HL-60/S4 treated with phorbol 12-myristate 13-acetate at 8.2 ng/mL for 4 days and 3 days (cell line): ENCODE results near the gene ZSCAN5C.
"Not testable (repeated sequence)": the region's sequence is repeated elsewhere in the genome, so short reads cannot be mapped to it uniquely, and the experiment has no call there.

Experiments
- in situ Hi-C: fragments of 300-500 bp; cut with MboI; formaldehyde crosslinking; loops from 2 replicates; pipeline ENCODE4 v1.15.0; 2022; ENCODE audit warnings: low sequenced_read_pairs

The ZSCAN5C gene

GRCh38 chr19:56191115-56191514 is 11.0 kb upstream of the ZSCAN5C start:
- in situ Hi-C loops = no loop called here

DNA sequence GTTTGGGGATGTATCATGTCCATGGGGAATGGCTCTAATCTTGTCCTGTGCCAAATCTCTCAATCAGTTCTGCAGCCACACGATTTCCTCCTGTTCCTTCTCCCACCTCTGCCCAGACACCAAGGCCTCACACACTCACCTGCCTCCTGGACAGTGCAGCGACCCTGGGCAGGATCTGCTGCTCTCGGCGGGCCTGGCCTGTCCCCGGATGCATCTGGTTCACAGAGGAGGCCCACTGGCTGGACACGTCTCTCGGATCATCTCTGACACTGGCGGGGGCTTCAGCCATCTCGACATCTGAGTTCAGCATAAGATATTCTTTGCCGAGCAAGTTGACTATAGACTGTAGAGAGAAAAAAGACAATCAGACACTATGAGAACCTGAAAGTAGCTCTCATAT is 10.4 kb upstream of the ZSCAN5C start:
- in situ Hi-C loops = no loop called here

DNA sequence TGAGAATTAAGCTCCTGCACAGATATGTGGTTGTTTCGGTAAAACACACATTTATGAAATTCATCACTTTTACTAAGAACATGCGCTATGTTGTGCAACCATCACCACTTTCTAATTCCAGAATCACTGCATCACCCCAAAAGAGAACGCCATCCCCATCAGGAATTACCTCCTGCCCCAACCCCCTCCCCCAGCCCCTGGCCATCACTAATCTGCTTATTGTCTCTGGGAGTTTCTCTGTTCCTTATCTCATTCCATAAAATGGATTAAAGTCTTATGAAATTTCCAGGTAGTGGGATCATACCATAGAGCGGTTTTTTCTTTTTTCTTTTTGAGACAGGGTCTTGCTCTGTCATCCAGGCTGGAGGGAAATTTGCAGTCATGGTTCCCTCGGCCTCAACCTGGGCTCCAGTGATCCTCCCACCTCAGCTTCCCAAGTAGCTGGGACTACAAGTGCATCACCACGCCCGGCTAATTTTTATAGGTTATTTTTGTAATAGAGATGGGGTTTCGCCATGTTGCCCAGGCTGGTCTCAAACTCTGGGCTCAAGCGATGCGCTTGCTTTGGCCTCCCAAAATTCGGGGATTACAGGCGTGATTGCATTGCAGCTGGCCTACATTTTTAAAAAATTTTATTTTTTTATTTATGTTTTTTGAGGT is 8.0 kb upstream of the ZSCAN5C start:
- in situ Hi-C loops = no loop called here

GRCh38 chr19:56197646-56198045 is 4.4 kb upstream of the ZSCAN5C start, which contains the start of gene ZSCAN5B:
Gene ZSCAN5B, minus strand, starts transcription at chr19:56197783. Its CDS starts 4,731 bp downstream, at chr19:56193052.
- in situ Hi-C loops = not testable (repeated sequence)

DNA sequence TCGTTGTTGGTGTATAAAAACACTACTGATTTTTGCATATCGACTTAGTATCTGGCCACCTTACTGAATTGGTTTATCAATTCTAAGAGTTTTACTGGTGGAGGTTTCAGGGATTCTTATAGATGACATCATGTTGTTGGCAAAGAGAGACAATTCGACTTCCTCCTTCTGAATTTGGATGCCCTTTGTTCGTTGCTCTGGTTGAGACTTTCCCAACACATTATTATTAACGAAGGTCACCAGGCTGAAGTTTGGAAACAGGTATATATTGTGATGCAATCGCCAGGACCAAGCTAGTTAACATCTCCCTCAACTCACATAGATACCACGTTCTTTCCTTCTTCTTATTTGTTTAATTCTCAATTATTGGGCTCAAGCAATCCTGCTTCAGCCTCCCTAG is 2.4 kb upstream of the ZSCAN5C start:
- in situ Hi-C loops = no loop called here

DNA sequence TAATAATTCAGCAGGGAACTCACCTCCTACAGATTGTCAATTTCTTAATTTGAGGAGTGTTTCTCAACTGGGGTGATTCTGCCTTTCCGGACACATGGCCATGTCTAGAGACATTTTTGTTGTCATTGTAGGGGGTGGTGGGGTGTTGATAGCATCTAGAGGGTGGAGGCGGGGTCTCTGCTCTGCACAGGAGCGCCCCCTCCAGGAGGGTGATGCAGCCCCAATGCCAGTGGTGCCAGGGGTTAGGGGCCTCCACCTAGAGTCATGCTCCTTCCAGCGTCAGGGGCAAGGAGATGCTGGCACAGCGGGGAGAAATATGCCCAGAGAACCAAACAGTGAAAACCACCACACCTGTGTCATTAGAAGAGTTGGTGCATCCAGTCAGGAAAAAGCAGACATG is 5.5 kb downstream of the ZSCAN5C start:
- in situ Hi-C loops = not testable (repeated sequence)

GRCh38 chr19:56209091-56209490 is 7.0 kb downstream of the ZSCAN5C start:
- in situ Hi-C loops = no loop called here

GRCh38 chr19:56210036-56210435 is 8.0 kb downstream of the ZSCAN5C start:
- in situ Hi-C loops = not testable (repeated sequence)

DNA sequence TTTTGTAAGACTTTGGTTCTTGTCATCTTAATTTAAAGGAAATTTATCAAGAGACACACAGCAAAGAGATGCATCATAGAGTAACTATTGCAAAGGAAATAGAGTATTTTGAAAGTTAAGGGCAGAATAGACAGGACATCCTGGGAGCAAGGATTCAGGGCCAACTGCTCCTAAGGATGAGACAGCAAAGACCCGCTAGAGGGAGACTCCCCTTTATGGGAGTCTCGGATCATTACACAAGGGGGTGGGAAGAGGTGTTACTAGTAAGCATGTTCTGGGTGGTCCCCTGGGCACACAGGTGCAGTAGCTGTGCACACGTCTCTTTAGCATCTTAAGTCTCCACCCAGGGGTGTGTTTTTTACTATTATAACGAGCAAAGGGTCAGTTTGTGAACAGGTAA is 9.6 kb downstream of the ZSCAN5C start:
- in situ Hi-C loops = no loop called here

GRCh38 chr19:56217039-56217949 is 15.2 kb downstream of the ZSCAN5C start:
- in situ Hi-C loops = no loop called here

- in situ Hi-C loops = no loop called here
Measured at GRCh38 chr19:56218961-56219360, 16.9 kb downstream of the ZSCAN5C start.

DNA sequence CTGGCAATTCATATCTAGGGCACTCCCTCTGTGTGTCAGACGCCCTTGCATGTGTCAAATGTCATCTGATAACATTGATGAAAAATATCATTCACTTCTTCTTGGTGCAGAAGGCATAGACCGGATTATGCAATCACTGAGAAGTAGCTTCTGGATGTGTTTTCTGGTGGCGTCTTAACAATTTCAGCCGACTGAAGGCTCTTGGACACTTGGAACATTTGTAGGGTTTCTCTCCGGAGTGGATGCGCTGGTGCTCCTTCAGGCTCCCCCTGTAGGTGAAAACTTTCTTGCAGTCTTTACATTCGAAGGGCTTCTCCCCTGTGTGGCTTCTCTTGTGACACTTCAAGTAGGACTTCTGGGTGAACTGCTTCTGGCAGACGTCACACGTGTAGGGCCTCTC is 19.4 kb downstream of the ZSCAN5C start:
- in situ Hi-C loops = not testable (repeated sequence)

DNA sequence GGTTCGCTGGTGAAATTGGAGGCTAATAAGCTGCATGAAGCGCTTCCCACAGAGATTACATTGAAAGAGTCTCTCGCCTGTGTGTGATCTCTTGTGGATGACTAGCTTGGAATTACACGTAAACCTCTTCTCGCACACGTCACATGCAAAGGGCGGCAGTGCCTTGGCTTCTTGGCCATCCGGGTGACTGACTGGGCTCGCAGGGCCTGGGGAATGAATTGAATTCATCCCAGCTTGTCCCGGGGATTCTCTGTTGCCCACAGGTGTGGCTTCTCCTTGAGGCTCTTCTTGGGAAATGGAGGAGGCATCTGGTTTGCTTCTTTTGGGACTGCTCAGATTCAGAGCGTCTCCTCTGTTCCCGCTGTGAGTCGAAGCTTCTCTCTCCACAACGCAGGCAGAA is 19.8 kb downstream of the ZSCAN5C start:
- in situ Hi-C loops = no loop called here

- in situ Hi-C loops = no loop called here
Measured at GRCh38 chr19:56222901-56223300, 20.8 kb downstream of the ZSCAN5C start.

GRCh38 chr19:56223481-56223880 is 21.4 kb downstream of the ZSCAN5C start:
- in situ Hi-C loops = no loop called here

GRCh38 chr19:56245121-56245740 is 43.2 kb downstream of the ZSCAN5C start:
- in situ Hi-C loops = no loop called here

- in situ Hi-C loops = not testable (repeated sequence)
Measured at GRCh38 chr19:56245764-56246163, 43.7 kb downstream of the ZSCAN5C start.

DNA sequence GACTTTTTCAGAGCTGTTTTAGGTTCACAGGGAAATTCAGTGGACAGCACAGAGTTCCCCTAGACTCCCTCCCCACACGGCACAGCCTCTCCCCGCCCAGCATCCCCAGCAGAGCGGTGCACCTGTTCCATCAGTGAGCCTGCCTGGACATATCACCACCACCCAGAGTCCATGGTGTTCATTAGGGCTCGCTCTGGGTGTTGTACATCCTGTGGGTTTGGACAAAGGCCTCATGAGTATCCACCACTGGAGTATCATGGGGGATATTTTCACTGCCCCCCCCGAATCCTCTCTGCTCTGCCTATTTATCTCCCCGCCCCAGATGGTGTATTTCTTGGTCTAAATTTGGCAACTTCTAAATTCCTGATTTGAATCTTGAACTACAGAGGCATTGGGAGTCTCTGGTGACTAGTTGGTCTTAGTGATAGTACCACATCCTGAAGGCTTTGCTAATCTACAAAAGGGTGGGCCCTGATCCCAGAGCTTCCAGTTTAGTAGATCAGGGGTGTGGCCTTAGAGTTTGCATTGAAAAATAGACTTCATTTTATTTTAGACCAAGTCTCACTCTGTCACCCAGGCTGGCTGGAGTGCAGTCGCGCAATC is 46.8 kb downstream of the ZSCAN5C start:
- in situ Hi-C loops = not testable (repeated sequence)

DNA sequence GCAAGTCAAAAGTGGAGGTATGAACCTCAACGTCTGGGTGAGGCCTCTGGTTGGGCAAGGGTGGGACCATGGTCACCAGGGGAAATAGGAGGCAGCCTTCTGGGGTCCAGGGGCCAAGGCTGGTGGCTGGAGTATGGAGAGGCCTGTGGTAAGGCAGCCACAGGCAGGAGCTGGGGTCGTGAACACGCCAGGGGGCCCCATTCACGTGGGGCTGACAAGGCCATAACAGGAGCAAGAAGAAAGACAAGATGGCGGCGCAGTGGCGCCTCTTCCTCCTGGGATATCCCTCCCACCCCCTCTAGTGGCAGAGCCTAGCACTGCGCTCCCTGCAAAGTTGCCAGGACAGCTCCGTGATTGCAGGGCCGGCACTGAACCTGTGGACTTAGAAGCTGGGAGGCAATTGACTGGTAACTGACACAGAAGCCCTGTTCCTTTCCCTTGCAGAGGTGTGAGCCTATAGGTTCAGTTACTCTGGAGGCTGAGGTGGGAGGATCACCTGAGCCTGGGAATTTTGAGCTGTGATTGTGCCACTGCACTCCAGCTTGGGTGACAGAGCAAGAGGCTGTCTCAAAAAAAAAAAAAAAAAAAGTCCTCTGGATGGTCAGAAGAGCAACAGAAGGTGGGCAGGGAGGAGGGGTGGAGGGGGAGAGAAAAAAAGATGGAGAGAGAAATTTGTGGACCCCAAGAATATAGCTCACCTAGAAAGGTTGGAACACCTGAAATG is 50.8 kb downstream of the ZSCAN5C start:
- in situ Hi-C loops = loop anchor here (10.0 kb wide), 1 partner anchor 52 kb away; no protein-coding TSS in a partner anchor

DNA sequence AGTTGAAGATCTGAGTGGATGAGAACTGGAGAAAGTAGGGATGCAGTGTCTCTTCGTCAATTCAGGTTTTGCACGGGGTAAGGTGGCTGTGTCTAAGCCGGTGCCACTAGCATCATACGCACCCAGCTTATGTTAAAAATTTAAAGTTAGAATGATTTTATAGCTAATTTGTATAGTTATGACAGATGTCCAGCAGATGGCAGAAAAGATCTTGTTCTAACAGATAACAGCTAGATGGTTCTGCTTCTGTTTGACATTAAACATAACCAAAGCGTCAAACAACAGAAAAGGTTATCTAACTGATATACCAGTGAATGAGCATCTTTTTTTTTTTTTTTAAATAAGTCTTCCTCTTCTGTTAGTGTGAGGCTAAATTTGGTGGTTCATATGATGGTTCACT is 51.7 kb downstream of the ZSCAN5C start:
- in situ Hi-C loops = loop anchor here (10.0 kb wide), 1 partner anchor 51 kb away; no protein-coding TSS in a partner anchor
